Upper lobe of left lung (tissue), 6 donors: Measurements from ENCODE around the gene FNIP1. TPM values are rescaled to one million over a fixed set of nuclear protein-coding genes. Genes with fewer than 3 reads are reported as not detected.

Experiments
- ATAC-seq, 2 donors: fragments of 200-7000 bp; cut with Tn5 transposase; one replicate each; pipeline ENCODE4 v1.9.1; 2022; ENCODE audit warnings: mild to moderate bottlenecking in 2 of 2, moderate library complexity in 2 of 2; ENCODE audit not compliant: low FRiP score in 2 of 2
- DNase-seq, 2 donors: peaks; one replicate each; pipeline ENCODE4 v3.0.0-alpha.2; 2019 to 2020
- H3K27ac ChIP-seq, 4 donors: fragments of 200-600 bp; sonication (generic); one replicate each; pipeline ENCODE4 v1.5.1; 2016 to 2019
- H3K27me3 ChIP-seq, 4 donors: fragments of 200-600 bp; sonication (generic); one replicate each; pipeline ENCODE4 v1.5.1; 2017 to 2019
- H3K36me3 ChIP-seq, 4 donors: fragments of 200-600 bp; sonication (generic); one replicate each; pipeline ENCODE4 v1.5.1; 2016 to 2019
- H3K4me1 ChIP-seq, 4 donors: fragments of 200-600 bp; sonication (generic); one replicate each; pipeline ENCODE4 v1.5.1; 2018 to 2019
- H3K4me3 ChIP-seq, 4 donors: fragments of 200-600 bp; sonication (generic); one replicate each; pipeline ENCODE4 v1.5.1; 2017 to 2019; ENCODE audit warnings: mild to moderate bottlenecking in 2 of 4, moderate library complexity in 1 of 4
- H3K9me3 ChIP-seq, 4 donors: fragments of 200-600 bp; sonication (generic); one replicate each; pipeline ENCODE4 v1.5.1; 2018 to 2019
- EP300 ChIP-seq, 4 donors: sonication (generic); formaldehyde crosslinking; IDR thresholded peaks; one replicate each; pipeline ENCODE4 v1.5.1; 2017; ENCODE audit warnings: antibody characterized with exemption in 4 of 4, control low read depth in 2 of 4
- POLR2A ChIP-seq, 4 donors: fragments of 450-650 bp; IDR thresholded peaks; one replicate each; pipeline ENCODE4 v1.5.1; 2016 to 2017; ENCODE audit warnings: antibody characterized with exemption in 4 of 4, mild to moderate bottlenecking in 2 of 4
- POLR2AphosphoS5 ChIP-seq, 2 donors: sonication (generic); formaldehyde crosslinking; IDR thresholded peaks; one replicate each; pipeline ENCODE4 v1.5.1; 2017; ENCODE audit warnings: antibody characterized with exemption in 2 of 2
- WGBS, 2 donors: methylation state at CpG; one replicate each; pipeline ENCODE4 v1.1.5; 2017 to 2018; 5-methylcytosine and 5-hydroxymethylcytosine counted together
- total RNA-seq, 6 donors: library from RNA; depleted of rRNA in 4 of 6; stranded (reverse); fragments of >200 nt in 4 of 6; gene quantifications; one replicate each; pipeline versions ENCODE4 v1.1.0 to v1.2.1, GENCODE V29; 2016 to 2021
- TF ChIP-seq, protein P1 (sequence below), 6 experiments: fragments of 450-650 bp in 4 of 6; fragments of 200-600 bp in 2 of 6; sonication (generic) in 2 of 6; IDR thresholded peaks; one replicate each; pipeline ENCODE4 v1.5.1; 2016 to 2019; ENCODE audit warnings: antibody characterized with exemption in 6 of 6
- donor health status: DM: no; HTN: no; CAD: no; lungs with moderate emphysema.
- donor health status: DM: no; HTN: yes; CAD: no; lungs with severe emphysema.

Gene FNIP1
- total RNA-seq, 6 donors from 2014 or later = 34.4 to 58.7 (median 42.3) TPM

DNA sequence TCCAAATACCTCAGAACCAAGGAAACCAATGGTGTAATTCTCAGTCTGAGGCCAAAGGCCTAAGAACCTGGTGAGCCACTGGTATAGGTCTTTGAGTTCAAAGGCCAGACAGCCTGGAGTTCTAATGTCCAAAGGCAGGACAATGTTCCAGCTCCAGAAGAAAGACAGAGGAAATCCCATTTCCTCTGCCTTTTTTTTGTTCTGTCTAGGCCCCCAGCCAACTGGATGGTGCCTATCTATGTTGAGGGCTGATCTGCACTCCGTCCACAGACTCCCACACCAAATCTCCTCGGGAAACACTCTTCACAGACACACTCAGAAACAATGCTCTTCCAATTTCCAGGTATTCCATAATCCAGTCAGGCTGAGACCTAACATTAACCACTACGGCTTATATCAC, 30.1 kb downstream of the FNIP1 start:
- Histone ChIP-seq H3K4me1 (peaks cover 8 to 35% (median 13%) of the 10 kb centered on the region in 4 donors), H3K4me3 (no peak overlapping the region), H3K27me3 (no peaks in the 10 kb centered on the region), H3K27ac (no peak overlapping the region), H3K9me3 (no peaks in the 10 kb centered on the region), H3K36me3 (no peaks in the 10 kb centered on the region)
- ATAC-seq = no peak
- TF ChIP-seq, protein P1, sequence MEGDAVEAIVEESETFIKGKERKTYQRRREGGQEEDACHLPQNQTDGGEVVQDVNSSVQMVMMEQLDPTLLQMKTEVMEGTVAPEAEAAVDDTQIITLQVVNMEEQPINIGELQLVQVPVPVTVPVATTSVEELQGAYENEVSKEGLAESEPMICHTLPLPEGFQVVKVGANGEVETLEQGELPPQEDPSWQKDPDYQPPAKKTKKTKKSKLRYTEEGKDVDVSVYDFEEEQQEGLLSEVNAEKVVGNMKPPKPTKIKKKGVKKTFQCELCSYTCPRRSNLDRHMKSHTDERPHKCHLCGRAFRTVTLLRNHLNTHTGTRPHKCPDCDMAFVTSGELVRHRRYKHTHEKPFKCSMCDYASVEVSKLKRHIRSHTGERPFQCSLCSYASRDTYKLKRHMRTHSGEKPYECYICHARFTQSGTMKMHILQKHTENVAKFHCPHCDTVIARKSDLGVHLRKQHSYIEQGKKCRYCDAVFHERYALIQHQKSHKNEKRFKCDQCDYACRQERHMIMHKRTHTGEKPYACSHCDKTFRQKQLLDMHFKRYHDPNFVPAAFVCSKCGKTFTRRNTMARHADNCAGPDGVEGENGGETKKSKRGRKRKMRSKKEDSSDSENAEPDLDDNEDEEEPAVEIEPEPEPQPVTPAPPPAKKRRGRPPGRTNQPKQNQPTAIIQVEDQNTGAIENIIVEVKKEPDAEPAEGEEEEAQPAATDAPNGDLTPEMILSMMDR (IDR thresholded peaks at IDR 0.05) = no peak
- TF ChIP-seq POLR2A (IDR thresholded peaks at IDR 0.05) (no peak), POLR2AphosphoS5 (IDR thresholded peaks at IDR 0.05) (no peak), EP300 (IDR thresholded peaks at IDR 0.05) (no peak)
- 52 to 77% methylated on average over 3 of the region's 3 CpGs for WGBS, 2 donors
- DNase-seq = no peak

DNA sequence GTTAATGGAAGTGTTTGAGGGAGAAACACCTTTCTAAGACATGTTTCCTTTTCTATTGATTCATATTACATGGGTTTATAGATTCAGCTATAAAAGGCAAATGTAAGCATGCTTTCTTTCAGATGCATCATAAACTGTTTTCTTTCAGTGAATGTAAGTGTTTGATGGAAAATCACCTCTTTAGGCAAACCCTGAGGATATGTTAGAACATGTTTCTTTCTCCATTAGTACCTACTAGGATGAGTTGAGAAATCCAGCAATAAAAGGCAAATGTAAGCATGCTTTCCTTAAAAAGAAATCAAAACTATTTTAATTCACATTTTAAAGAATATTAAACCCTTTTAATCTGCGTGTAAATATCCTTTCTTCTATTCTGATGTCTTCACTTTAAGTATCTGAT, 31.6 kb downstream of the FNIP1 start:
- WGBS, 2 donors = 90 to 93% methylated on average over 1 of the region's 1 CpG
- Histone ChIP-seq H3K9me3 (no peaks in the 10 kb centered on the region), H3K4me3 (no peak overlapping the region), H3K36me3 (no peaks in the 10 kb centered on the region), H3K27ac (no peak overlapping the region), H3K4me1 (peaks cover 4 to 33% (median 7%) of the 10 kb centered on the region in 4 donors), H3K27me3 (no peaks in the 10 kb centered on the region)
- no peak for DNase-seq
- no peak for ATAC-seq
- no peak for TF ChIP-seq EP300 (IDR thresholded peaks at IDR 0.05)
- TF ChIP-seq, protein P1 (IDR thresholded peaks at IDR 0.05) = no peak
- no peak for TF ChIP-seq POLR2A (IDR thresholded peaks at IDR 0.05)
- no peak for TF ChIP-seq POLR2AphosphoS5 (IDR thresholded peaks at IDR 0.05)

DNA sequence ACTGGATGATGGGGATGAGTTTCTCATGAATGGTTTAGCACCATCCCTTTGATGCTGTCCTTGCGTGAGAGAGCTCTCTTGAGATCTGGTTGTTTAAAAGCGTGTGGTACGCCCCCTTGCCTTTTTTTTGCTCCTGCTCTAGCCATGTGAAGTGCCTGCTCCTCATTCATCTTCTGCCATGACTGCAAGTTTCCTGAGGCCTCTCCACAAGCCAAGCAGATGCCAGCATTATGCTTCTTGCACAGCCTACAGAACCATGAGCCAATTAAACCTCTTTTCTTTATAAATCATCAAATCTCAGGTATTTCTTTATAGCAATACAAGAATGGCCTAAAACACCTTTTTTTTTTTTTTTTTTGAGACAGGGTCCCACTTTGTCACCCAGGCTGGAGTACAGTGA, 32.8 kb downstream of the FNIP1 start:
- Histone ChIP-seq H3K4me1 (peaks cover under 1 to 29% (median 5%) of the 10 kb centered on the region in 4 donors), H3K27ac (no peak overlapping the region), H3K9me3 (no peaks in the 10 kb centered on the region), H3K4me3 (no peak overlapping the region), H3K27me3 (no peaks in the 10 kb centered on the region), H3K36me3 (no peaks in the 10 kb centered on the region)
- ATAC-seq = no peak
- TF ChIP-seq POLR2AphosphoS5 (IDR thresholded peaks at IDR 0.05) (no peak), EP300 (IDR thresholded peaks at IDR 0.05) (no peak), POLR2A (IDR thresholded peaks at IDR 0.05) (no peak)
- TF ChIP-seq, protein P1 (IDR thresholded peaks at IDR 0.05) = no peak
- 98 to 100% methylated on average over 3 of the region's 3 CpGs for WGBS, 2 donors
- DNase-seq = no peak

DNA sequence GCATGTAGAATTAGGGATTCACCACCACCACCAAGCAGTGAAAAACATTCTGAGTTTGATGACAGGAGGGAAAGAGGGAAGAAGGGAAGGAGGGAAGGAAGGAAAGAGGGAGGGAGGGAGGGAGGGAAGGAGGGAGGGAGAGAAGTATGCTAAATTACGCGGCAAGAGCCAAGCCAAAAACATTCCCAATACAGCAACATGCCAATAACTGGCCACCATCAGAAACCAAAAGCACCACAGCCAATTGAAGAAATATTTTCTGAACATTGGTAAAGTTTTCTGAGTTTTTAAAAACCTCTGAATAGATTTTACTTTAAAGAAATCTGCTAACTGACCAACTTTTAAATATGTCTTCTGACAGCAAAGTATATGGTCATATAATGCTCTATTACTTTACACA, 36.0 kb downstream of the FNIP1 start:
- no peak for ATAC-seq
- peaks cover 9 to 38% (median 14%) of the 10 kb centered on the region in 4 donors for H3K4me1 ChIP-seq

DNA sequence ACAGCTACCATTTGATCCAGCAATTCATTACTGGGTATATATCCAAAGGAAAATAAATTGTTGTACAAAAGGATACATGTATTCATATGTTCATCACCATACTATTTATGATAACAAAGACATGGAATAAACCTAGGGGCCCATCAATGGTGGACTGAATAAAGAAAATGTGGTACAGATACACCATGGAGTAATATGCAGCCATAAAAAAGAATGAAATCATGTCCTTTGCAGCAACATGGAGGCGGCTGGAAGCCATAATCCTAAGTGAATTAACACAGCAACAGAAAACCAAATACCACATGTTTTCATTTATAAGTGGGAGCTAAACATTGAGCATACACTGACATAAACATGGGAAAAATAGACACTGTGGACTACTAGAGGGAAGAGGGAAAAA, 37.1 kb downstream of the FNIP1 start:
- Histone ChIP-seq H3K4me1 (peaks cover 9 to 38% (median 14%) of the 10 kb centered on the region in 4 donors), H3K27ac (no peak overlapping the region), H3K36me3 (no peaks in the 10 kb centered on the region), H3K9me3 (no peaks in the 10 kb centered on the region), H3K27me3 (no peaks in the 10 kb centered on the region), H3K4me3 (no peak overlapping the region)
- WGBS, 2 donors = 96 to 100% methylated on average over 1 of the region's 1 CpG
- TF ChIP-seq POLR2A (IDR thresholded peaks at IDR 0.05) (no peak), EP300 (IDR thresholded peaks at IDR 0.05) (no peak), POLR2AphosphoS5 (IDR thresholded peaks at IDR 0.05) (no peak)
- TF ChIP-seq, protein P1 (IDR thresholded peaks at IDR 0.05) = no peak
- ATAC-seq = no peak
- DNase-seq = no peak

More for the DNA sequence above, 36.0 kb downstream of the FNIP1 start:
- Histone ChIP-seq H3K36me3 (no peaks in the 10 kb centered on the region), H3K9me3 (no peaks in the 10 kb centered on the region), H3K27ac (no peak overlapping the region), H3K4me3 (no peak overlapping the region), H3K27me3 (no peaks in the 10 kb centered on the region)
- TF ChIP-seq POLR2A (IDR thresholded peaks at IDR 0.05) (no peak), POLR2AphosphoS5 (IDR thresholded peaks at IDR 0.05) (no peak), EP300 (IDR thresholded peaks at IDR 0.05) (no peak)
- TF ChIP-seq, protein P1 (IDR thresholded peaks at IDR 0.05) = no peak
- no peak for DNase-seq
- 73 to 83% methylated on average over 2 of the region's 2 CpGs for WGBS, 2 donors
